ENCODE data around the gene SLC16A10. TPM values are rescaled to one million over a fixed set of nuclear protein-coding genes. Genes with fewer than 3 reads are reported as not detected.

SLC16A10 gene
- polyA plus RNA-seq, 4 donors, result 21.2 to 29.6 (median 25.3) TPM

GRCh38 chr6:111210194-111210728 lies 123.0 kb downstream of the SLC16A10 start:
- peak in 3 of 4 donors; percentile 13 to 49 (median 34) for DNase-seq (ENCODE audit: low read depth in 4 of 4, low spot score in 2 of 4)

- DNase-seq (ENCODE audit: low read depth in 4 of 4, low spot score in 2 of 4), result no peak
These were observed 124.2 kb downstream of the SLC16A10 start for GRCh38 chr6:111211411-111212030.

- DNase-seq (ENCODE audit: low read depth in 4 of 4, low spot score in 2 of 4), result no peak
These were observed 125.3 kb downstream of the SLC16A10 start for GRCh38 chr6:111212625-111213024.

- DNase-seq (ENCODE audit: low read depth in 4 of 4, low spot score in 2 of 4), result no peak
These were observed 127.8 kb downstream of the SLC16A10 start for GRCh38 chr6:111215131-111215530.

- no peak for DNase-seq (ENCODE audit: low read depth in 4 of 4, low spot score in 2 of 4)
These were observed 132.5 kb downstream of the SLC16A10 start for GRCh38 chr6:111219785-111220184.

GRCh38 chr6:111220383-111221031 lies 133.2 kb downstream of the SLC16A10 start:
- no peak for DNase-seq (ENCODE audit: low read depth in 4 of 4, low spot score in 2 of 4)

- no peak for DNase-seq (ENCODE audit: low read depth in 4 of 4, low spot score in 2 of 4)
These were observed 134.5 kb downstream of the SLC16A10 start for GRCh38 chr6:111221804-111222203.

GRCh38 chr6:111222341-111222740 lies 135.0 kb downstream of the SLC16A10 start:
- DNase-seq (ENCODE audit: low read depth in 4 of 4, low spot score in 2 of 4), result no peak

- no peak for DNase-seq (ENCODE audit: low read depth in 4 of 4, low spot score in 2 of 4)
These were observed 140.8 kb downstream of the SLC16A10 start for GRCh38 chr6:111228094-111228493.

GRCh38 chr6:111230351-111231089 lies 143.2 kb downstream of the SLC16A10 start:
- no peak for DNase-seq (ENCODE audit: low read depth in 4 of 4, low spot score in 2 of 4)

GRCh38 chr6:111231090-111231459 lies 143.8 kb downstream of the SLC16A10 start:
- no peak for DNase-seq (ENCODE audit: low read depth in 4 of 4, low spot score in 2 of 4)

GRCh38 chr6:111237852-111238251 lies 150.5 kb downstream of the SLC16A10 start:
- DNase-seq (ENCODE audit: low read depth in 4 of 4, low spot score in 2 of 4), result no peak

GRCh38 chr6:111238464-111239119 lies 151.3 kb downstream of the SLC16A10 start:
- DNase-seq (ENCODE audit: low read depth in 4 of 4, low spot score in 2 of 4), result no peak

GRCh38 chr6:111239461-111239860 lies 152.2 kb downstream of the SLC16A10 start:
- DNase-seq (ENCODE audit: low read depth in 4 of 4, low spot score in 2 of 4), result no peak

- DNase-seq (ENCODE audit: low read depth in 4 of 4, low spot score in 2 of 4), result no peak
These were observed 155.1 kb downstream of the SLC16A10 start for GRCh38 chr6:111242452-111242851.

GRCh38 chr6:111243095-111243494 lies 155.8 kb downstream of the SLC16A10 start:
- DNase-seq (ENCODE audit: low read depth in 4 of 4, low spot score in 2 of 4), result no peak

GRCh38 chr6:111248789-111249188 lies 161.5 kb downstream of the SLC16A10 start:
- DNase-seq (ENCODE audit: low read depth in 4 of 4, low spot score in 2 of 4), result no peak

GRCh38 chr6:111250791-111251354 lies 163.6 kb downstream of the SLC16A10 start:
- DNase-seq (ENCODE audit: low read depth in 4 of 4, low spot score in 2 of 4), result no peak

GRCh38 chr6:111252726-111253125 lies 165.4 kb downstream of the SLC16A10 start:
- DNase-seq (ENCODE audit: low read depth in 4 of 4, low spot score in 2 of 4), result no peak

GRCh38 chr6:111254004-111254778 lies 166.9 kb downstream of the SLC16A10 start:
- no peak for DNase-seq (ENCODE audit: low read depth in 4 of 4, low spot score in 2 of 4)

All from left renal cortex interstitium (tissue), 4 donors.